Smooth muscle cell (in vitro differentiated cells): ENCODE results near the gene AHDC1. TPM values are rescaled to one million over a fixed set of nuclear protein-coding genes. Genes with fewer than 3 reads are reported as not detected.

Experiments
- DNase-seq: peaks from one replicate; lab custom pipeline; 2025; ENCODE audit not compliant: unreplicated experiment; lab: John Stamatoyannopoulos, UW
- H2AFZ ChIP-seq: fragments of 200-600 bp; sonication (generic); 2 replicates; pipeline ENCODE4 v1.6.0; 2016; ENCODE audit warnings: antibody characterized with exemption, low read depth, mild to moderate bottlenecking
- H3F3A ChIP-seq: fragments of 200-600 bp; sonication (generic); 2 replicates; pipeline ENCODE4 v1.6.0; 2017; ENCODE audit warnings: antibody characterized with exemption, low read depth
- H3K27ac ChIP-seq: fragments of 200-600 bp; sonication (generic); 2 replicates; pipeline ENCODE4 v1.5.1; 2016; ENCODE audit warnings: low read depth, mild to moderate bottlenecking
- H3K27me3 ChIP-seq: fragments of 200-600 bp; sonication (generic); 2 replicates; pipeline ENCODE4 v1.6.1; 2016; ENCODE audit warnings: low read depth, mild to moderate bottlenecking
- H3K36me3 ChIP-seq: fragments of 200-600 bp; sonication (generic); 2 replicates; pipeline ENCODE4 v1.5.1; 2016; ENCODE audit warnings: low read depth
- H3K4me1 ChIP-seq: fragments of 200-600 bp; sonication (generic); 2 replicates; pipeline ENCODE4 v1.5.1; 2016; ENCODE audit warnings: low read depth
- H3K4me2 ChIP-seq: fragments of 200-600 bp; sonication (generic); 2 replicates; pipeline ENCODE4 v1.6.0; 2016; ENCODE audit warnings: mild to moderate bottlenecking
- H3K4me3 ChIP-seq: fragments of 200-600 bp; sonication (generic); 2 replicates; pipeline ENCODE4 v1.5.1; 2016; ENCODE audit warnings: mild to moderate bottlenecking
- H3K79me2 ChIP-seq: fragments of 200-600 bp; sonication (generic); 2 replicates; pipeline ENCODE4 v1.6.0; 2016; ENCODE audit warnings: low read depth, mild to moderate bottlenecking
- H3K9ac ChIP-seq: fragments of 200-600 bp; sonication (generic); 2 replicates; pipeline ENCODE4 v1.6.0; 2016; ENCODE audit warnings: low read depth
- H3K9me3 ChIP-seq: fragments of 200-600 bp; sonication (generic); replicated peaks from 2 replicates; pipeline ENCODE4 v1.5.1; 2016; ENCODE audit warnings: low read depth
- H4K20me1 ChIP-seq: fragments of 200-600 bp; sonication (generic); 2 replicates; pipeline ENCODE4 v1.6.0; 2016; ENCODE audit warnings: low read depth
- CTCF ChIP-seq: fragments of 200-600 bp; sonication (generic); IDR thresholded peaks from 2 replicates; pipeline ENCODE4 v1.5.1; 2017; ENCODE audit warnings: borderline replicate concordance, mild to moderate bottlenecking, antibody characterized with exemption; ENCODE audit not compliant: insufficient read depth, poor library complexity, severe bottlenecking
- WGBS: methylation state at CpG from one replicate; pipeline ENCODE4 v1.1.7; 2016; ENCODE audit warnings: low lambda C conversion rate; 5-methylcytosine and 5-hydroxymethylcytosine counted together
- polyA plus RNA-seq: library from polyadenylated mRNA; unstranded; fragments of >200 nt; fragmentation: Nextera tagmentation; extraction: Ambion mirVana; gene quantifications from 2 replicates; pipeline ENCODE4 v1.2.1, GENCODE V29; 2016
- total RNA-seq: library from RNA; depleted of rRNA; stranded (reverse); fragments of >200 nt; gene quantifications from 2 replicates; pipeline ENCODE4 v1.2.3, GENCODE V29; 2014

AHDC1 gene
- total and polyA plus RNA-seq, 2 experiments from 2014 or later = 12.2 TPM

DNA sequence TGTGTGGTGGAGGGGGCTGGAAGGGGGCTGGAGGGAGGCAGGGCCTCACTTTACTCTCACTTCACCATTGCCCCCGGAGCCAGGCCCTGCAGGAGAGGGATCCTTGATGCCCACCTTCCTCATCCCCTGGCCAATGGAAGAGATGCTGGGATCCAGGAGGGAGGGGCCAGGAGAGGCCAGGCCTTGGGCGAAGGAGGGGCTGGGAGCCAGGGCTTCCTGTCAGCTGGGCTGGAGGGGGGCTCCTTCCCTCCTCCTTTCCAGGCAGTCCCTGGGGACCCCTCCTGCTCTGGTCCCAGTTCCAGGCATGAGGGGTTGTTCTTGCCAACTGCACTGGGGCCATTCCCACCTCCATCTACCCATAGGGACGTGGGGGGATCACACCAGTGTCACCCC, 5.7 kb downstream of the AHDC1 start:
- no peak for DNase-seq
- H3K4me3 ChIP-seq = no peak overlapping the region

GRCh38 chr1:27597516-27598294, 6.2 kb downstream of the AHDC1 start:
- Histone ChIP-seq H2AFZ (no peak overlapping the region), H3K36me3 (no peaks in the 10 kb centered on the region), H4K20me1 (peaks cover 100% of the 10 kb centered on the region), H3K9ac (no peak overlapping the region), H3K9me3 (no peaks in the 10 kb centered on the region), H3K79me2 (peaks cover 95% of the 10 kb centered on the region), H3K4me2 (peak overlapping the region; percentile 93), H3K27me3 (no peaks in the 10 kb centered on the region), H3F3A (peaks cover 52% of the 10 kb centered on the region), H3K4me1 (peaks cover 95% of the 10 kb centered on the region), H3K4me3 (no peak overlapping the region), H3K27ac (peak overlapping the region; percentile 88)
- TF ChIP-seq CTCF = no peak
- DNase-seq = no peak
- WGBS = 12% methylated on average over 7 of the region's 7 CpGs

More for the DNA sequence above, 5.7 kb downstream of the AHDC1 start:
- no peak for TF ChIP-seq CTCF
- Histone ChIP-seq H3K9me3 (no peaks in the 10 kb centered on the region), H3K36me3 (no peaks in the 10 kb centered on the region), H2AFZ (no peak overlapping the region), H3K27ac (peak overlapping the region; percentile 88), H3F3A (peaks cover 53% of the 10 kb centered on the region), H3K9ac (peak overlapping the region; percentile 15), H4K20me1 (peaks cover 96% of the 10 kb centered on the region), H3K4me2 (peak overlapping the region; percentile 93), H3K27me3 (no peaks in the 10 kb centered on the region), H3K79me2 (peaks cover 95% of the 10 kb centered on the region), H3K4me1 (peaks cover 91% of the 10 kb centered on the region)
- 24% methylated on average over 3 of the region's 3 CpGs for WGBS

- H3K79me2 ChIP-seq = peaks cover 95% of the 10 kb centered on the region
- H3K27ac ChIP-seq = peak overlapping the region; percentile 88
- H3K27me3 ChIP-seq = no peaks in the 10 kb centered on the region
- no peak overlapping the region for H3K9ac ChIP-seq
- no peak overlapping the region for H2AFZ ChIP-seq
- H3K36me3 ChIP-seq = no peaks in the 10 kb centered on the region
- peaks cover 100% of the 10 kb centered on the region for H4K20me1 ChIP-seq
- 75% methylated on average over 4 of the region's 4 CpGs for WGBS
- peaks cover 98% of the 10 kb centered on the region for H3K4me1 ChIP-seq
- H3F3A ChIP-seq = peaks cover 47% of the 10 kb centered on the region
- no peaks in the 10 kb centered on the region for H3K9me3 ChIP-seq
- no peak for TF ChIP-seq CTCF
- peak overlapping the region; percentile 93 for H3K4me2 ChIP-seq
- H3K4me3 ChIP-seq = no peak overlapping the region
- no peak for DNase-seq
Measured at GRCh38 chr1:27596986-27597385, 7.0 kb downstream of the AHDC1 start.

- no peak overlapping the region for H2AFZ ChIP-seq
- WGBS = 15% methylated on average over 8 of the region's 9 CpGs
- no peaks in the 10 kb centered on the region for H3K36me3 ChIP-seq
- DNase-seq = no peak
- peaks cover 40% of the 10 kb centered on the region for H3F3A ChIP-seq
- peak overlapping the region; percentile 93 for H3K4me2 ChIP-seq
- H3K27me3 ChIP-seq = no peaks in the 10 kb centered on the region
- H3K79me2 ChIP-seq = peaks cover 95% of the 10 kb centered on the region
- no peaks in the 10 kb centered on the region for H3K9me3 ChIP-seq
- TF ChIP-seq CTCF = no peak
- H3K9ac ChIP-seq = no peak overlapping the region
- no peak overlapping the region for H3K4me3 ChIP-seq
- peak overlapping the region; percentile 88 for H3K27ac ChIP-seq
- peaks cover 100% of the 10 kb centered on the region for H4K20me1 ChIP-seq
- H3K4me1 ChIP-seq = peaks cover 96% of the 10 kb centered on the region
Measured at GRCh38 chr1:27596261-27596660, 7.7 kb downstream of the AHDC1 start.
